ENCODE measurements around the gene LAIR1.
A peak's percentile ranks its signal among the peaks of the same experiment; 100 is the strongest.
"Not testable (repeated sequence)": the region's sequence is repeated elsewhere in the genome, so short reads cannot be mapped to it uniquely, and the experiment has no call there.

Gene LAIR1

GRCh38 chr19:54376610-54377285, 12.0 kb upstream of the LAIR1 start:
- no peak for DNase-seq (ENCODE audit: low spot score)

- peak; percentile 20 for DNase-seq (ENCODE audit: low spot score)
Observed at GRCh38 chr19:54375181-54375938, 10.6 kb upstream of the LAIR1 start.

GRCh38 chr19:54373781-54374631, 9.3 kb upstream of the LAIR1 start:
- no peak for DNase-seq (ENCODE audit: low spot score)

- not testable (repeated sequence) for DNase-seq (ENCODE audit: low spot score)
Observed at GRCh38 chr19:54371453-54371852, 6.7 kb upstream of the LAIR1 start.

- peak; percentile 61 for DNase-seq (ENCODE audit: low spot score)
Observed at GRCh38 chr19:54370434-54370796, 5.7 kb upstream of the LAIR1 start.

- not testable (repeated sequence) for DNase-seq (ENCODE audit: low spot score)
Observed at GRCh38 chr19:54369688-54370433, 5.1 kb upstream of the LAIR1 start.

- no peak for DNase-seq (ENCODE audit: low spot score)
Observed at GRCh38 chr19:54369082-54369687, 4.5 kb upstream of the LAIR1 start.

- DNase-seq (ENCODE audit: low spot score): no peak
Observed at GRCh38 chr19:54366811-54367210, 2.1 kb upstream of the LAIR1 start.

- not testable (repeated sequence) for DNase-seq (ENCODE audit: low spot score)
Observed at GRCh38 chr19:54365798-54366197, 1.1 kb upstream of the LAIR1 start.

GRCh38 chr19:54361680-54362422, 2.9 kb downstream of the LAIR1 start:
- DNase-seq (ENCODE audit: low spot score): not testable (repeated sequence)

GRCh38 chr19:54359149-54359820, 5.4 kb downstream of the LAIR1 start:
- not testable (repeated sequence) for DNase-seq (ENCODE audit: low spot score)

- DNase-seq (ENCODE audit: low spot score): no peak
Observed at GRCh38 chr19:54357381-54357780, 7.3 kb downstream of the LAIR1 start.

GRCh38 chr19:54356444-54357056, 8.2 kb downstream of the LAIR1 start:
- no peak for DNase-seq (ENCODE audit: low spot score)

- DNase-seq (ENCODE audit: low spot score): no peak
Observed at GRCh38 chr19:54355675-54356074, 9.1 kb downstream of the LAIR1 start.

GRCh38 chr19:54354761-54355160, 10.0 kb downstream of the LAIR1 start:
- no peak for DNase-seq (ENCODE audit: low spot score)

- no peak for DNase-seq (ENCODE audit: low spot score)
Observed at GRCh38 chr19:54352546-54352945, 12.2 kb downstream of the LAIR1 start.

- no peak for DNase-seq (ENCODE audit: low spot score)
Observed at GRCh38 chr19:54352041-54352440, 12.7 kb downstream of the LAIR1 start.

- DNase-seq (ENCODE audit: low spot score): no peak
Observed at GRCh38 chr19:54351474-54351873, 13.3 kb downstream of the LAIR1 start.

GRCh38 chr19:54345938-54346386, 18.8 kb downstream of the LAIR1 start:
- no peak for DNase-seq (ENCODE audit: low spot score)

GRCh38 chr19:54343868-54344267, 20.9 kb downstream of the LAIR1 start:
- no peak for DNase-seq (ENCODE audit: low spot score)

Measured in CD4-positive, alpha-beta T cell treated with Interleukin-6 at 100 ng/mL for 8 hours (primary cell).